Activated CD4-positive, CD25-positive, alpha-beta regulatory T cell treated with anti-CD3 and anti-CD28 coated beads, Interleukin-2, amount 50 U/mL, for 16 hours (primary cell): ENCODE results near the gene BAHD1.

Experiments used
- DNase-seq: peaks from one replicate; pipeline ENCODE4 v3.0.0-alpha.2; 2020; ENCODE audit warnings: low read depth, low spot score

BAHD1 gene

GRCh38 chr15:40498891-40499290 lies 58.1 kb downstream of the BAHD1 start:
- DNase-seq = no peak

GRCh38 chr15:40499931-40500330 lies 59.2 kb downstream of the BAHD1 start:
- no peak for DNase-seq

DNA sequence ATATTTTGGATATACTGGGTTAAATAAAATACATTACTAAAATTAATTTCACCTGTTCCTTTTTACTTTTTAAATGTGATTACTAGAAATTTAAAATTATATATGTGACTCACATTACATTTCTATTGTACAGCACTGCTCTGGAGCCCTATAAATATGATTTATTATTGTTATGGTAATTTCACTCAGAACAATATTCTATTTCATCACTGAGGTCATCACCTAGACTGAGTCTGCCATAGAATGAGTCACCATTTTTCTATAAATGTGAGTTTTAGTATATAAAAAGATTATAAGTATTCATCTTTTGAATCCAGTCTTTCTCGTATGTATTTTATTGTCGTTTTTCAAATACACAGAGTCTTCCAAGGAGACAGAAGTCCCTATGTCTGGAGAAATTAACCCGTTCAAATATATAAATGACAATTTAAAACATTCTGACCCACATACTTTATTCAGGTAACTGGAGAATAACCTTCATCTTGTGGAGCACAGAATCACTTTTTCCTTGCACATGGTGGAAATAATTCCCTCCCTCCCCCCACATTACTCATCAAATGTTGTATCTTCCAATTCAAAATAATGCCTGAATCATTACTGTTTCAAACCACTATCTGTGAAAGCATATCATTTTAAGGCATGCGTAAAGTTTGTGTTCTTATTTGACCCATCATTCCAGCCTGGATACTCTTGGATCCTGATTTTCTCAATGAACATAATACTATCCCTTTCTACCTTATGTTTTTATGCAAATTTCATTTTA lies 60.0 kb downstream of the BAHD1 start:
- DNase-seq = no peak

- DNase-seq = no peak
Observed at GRCh38 chr15:40501487-40501886, 60.7 kb downstream of the BAHD1 start.

DNA sequence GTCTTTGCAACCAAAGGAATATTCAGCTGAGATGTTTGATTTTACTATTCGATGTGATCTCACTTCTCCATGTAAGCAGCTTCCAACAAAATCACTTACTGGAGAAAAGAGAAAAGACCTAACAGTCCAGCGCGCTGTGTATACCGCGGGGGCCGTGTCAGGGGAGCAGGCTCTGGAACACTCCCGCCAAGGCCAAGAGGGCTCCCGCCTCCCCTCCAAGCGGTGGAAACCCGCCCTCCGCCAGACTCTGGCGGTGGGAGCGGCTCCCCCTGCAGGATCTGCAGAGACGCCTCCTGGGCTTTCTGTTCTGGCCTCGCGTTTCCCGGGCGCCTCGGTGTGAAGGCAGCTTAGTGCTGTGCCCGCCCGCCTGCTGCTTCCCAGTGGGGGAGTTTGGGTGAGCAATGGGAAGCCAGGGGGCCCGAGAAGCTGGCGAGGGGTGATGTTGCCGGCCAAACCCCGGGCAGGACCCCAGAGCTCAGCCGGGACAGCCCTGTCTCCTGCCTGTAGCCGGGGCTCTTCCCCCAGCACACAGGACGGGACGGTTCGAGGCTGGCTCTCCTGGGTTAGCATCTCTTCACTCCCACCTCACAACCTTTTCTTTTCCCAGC lies 66.3 kb downstream of the BAHD1 start:
- DNase-seq = peak; percentile 26

DNA sequence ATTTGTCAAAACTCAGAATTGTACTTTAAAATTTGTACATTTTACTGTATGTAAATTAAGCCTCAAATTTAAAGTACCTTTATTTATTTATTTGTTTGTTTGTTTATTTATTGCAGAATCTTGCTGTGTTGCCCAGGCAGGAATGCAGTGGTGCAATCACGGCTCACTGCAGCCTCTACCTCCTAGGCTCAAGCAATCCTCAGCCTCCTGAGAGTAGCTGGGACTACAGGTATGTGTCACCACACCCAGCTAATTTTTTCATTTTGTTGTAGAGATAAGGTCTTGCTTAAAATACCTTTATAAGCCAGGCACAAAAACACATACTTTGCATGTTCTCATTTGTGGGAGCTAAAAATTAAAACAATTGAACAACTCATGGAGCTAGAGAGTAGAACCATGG lies 67.5 kb downstream of the BAHD1 start:
- no peak for DNase-seq

- no peak for DNase-seq
Observed at GRCh38 chr15:40510201-40510600, 69.4 kb downstream of the BAHD1 start.

DNA sequence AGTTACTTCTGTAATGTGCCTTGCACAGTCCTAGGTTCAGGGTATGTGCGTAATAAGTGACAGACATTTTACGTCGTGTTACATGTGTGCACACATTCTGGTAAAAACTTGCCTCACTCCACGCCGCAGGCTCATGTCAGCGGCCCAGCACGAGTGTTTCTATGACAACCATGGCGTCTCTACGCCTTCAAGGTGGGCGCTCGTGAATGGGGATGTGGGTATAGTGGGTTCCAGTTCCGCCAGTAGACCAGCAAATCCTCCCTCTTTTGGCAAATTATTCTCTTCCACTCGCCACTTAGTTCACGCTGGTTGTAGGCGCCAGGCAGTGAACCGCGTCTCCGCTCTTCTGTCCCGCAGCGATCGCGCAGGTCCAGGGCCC lies 70.3 kb downstream of the BAHD1 start:
- no peak for DNase-seq

DNA sequence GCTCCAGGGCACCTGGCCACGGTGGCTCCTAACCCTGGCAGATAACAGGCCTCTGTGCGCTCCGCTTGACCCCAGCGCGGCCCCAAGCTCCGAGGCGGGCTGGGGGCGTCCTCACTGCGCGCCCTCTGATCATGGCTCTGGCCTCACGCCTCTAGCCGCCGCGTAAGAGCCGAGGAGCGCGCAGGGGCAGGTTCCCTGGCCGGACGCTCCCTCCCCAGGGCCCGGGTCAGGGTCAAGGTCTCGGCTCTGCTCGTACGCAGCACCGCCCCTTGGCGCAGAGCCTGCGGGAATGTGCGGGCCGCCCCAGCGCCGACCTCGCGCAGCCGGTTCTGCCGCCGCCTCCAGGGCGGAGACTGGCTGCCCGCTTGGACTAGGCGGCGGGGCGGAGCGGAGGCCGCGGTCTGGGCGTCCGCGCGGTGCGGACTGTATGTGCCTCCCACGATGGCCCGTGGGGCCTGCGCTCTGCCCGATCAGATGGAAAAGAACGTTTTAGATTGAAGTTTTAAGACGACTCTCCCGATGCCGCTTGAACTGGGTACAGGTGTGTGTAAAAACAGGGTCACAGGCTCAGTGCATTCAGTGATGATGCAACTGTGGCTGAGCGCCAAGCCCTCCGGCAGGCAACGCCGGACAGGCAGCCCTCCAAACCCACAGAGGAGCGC lies 70.8 kb downstream of the BAHD1 start:
- DNase-seq = no peak

DNA sequence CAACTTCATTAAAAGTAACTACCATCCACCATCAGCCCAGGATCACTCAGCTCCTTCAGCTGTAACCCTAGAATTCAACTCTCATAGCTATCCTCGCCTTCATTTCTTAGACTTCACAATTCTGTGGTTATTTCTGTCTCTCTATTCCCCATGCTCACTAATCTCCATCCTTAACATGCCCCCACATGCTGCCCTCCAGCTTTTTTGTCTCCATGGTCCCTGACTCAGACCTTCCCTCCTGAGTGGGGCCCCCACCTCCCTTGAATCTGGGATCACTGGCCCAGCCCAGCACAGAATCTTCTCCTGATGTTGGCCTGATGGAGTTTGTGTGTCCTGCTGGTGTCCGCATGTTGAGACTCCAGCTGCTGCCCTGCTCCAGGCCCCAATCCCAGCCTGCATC lies 71.7 kb downstream of the BAHD1 start:
- DNase-seq = no peak

DNA sequence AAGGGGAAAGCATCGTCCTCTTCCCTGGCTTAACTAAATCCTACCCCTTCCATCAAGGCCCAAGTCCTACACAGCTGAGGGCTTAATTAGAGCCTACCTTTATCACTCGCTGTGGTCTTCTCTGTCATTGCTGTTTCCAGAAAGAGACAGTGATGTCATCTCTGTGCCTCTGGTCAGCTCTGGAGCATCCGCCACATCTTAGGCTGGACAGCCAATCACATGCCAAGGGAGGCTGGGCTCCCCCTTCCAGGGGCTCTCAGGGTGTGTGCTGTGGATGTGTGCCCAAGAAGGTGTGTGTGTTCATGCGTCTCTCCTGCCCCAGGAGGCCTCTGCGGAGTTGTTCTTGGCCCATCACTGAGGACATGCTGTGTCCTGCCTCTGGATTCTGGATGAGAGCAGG lies 72.9 kb downstream of the BAHD1 start:
- no peak for DNase-seq

DNA sequence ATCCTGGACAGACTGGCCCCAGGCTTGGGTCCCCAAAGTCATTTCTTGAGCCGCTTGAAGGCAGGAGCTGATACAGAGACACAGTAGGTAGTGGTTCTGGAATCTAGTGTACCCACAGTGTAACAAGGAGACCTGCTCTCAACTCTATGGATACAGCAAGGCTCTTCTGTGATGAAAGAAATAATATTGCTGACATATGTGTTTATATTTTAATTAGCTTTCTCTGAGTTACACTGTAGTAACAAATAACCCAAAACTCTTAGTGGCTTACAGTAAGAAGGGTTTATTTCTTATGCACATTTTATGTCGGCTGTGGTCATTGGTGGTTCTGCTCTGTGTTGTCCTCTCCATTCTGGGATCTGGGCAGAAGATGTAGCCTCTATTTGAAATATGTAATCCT lies 75.6 kb downstream of the BAHD1 start:
- no peak for DNase-seq
